A673 (cell line): Measurements from ENCODE around the gene STXBP4.

ENCODE experiments used
- CTCF ChIP-seq: fragments of 300-800, 200-600 bp; sonication (generic); conservative IDR thresholded peaks from 2 replicates; pipeline ENCODE4 v1.5.1; 2017; ENCODE audit warnings: low read depth, mild to moderate bottlenecking, antibody characterized with exemption, low read length, moderate library complexity, mixed read lengths
- EZH2 ChIP-seq: fragments of 200-600 bp; sonication (generic); IDR thresholded peaks from 2 replicates; pipeline ENCODE4 v1.6.1; 2017; ENCODE audit warnings: borderline replicate concordance, low read depth, mild to moderate bottlenecking, mixed read lengths, antibody characterized with exemption, low read length; ENCODE audit not compliant: poor library complexity, severe bottlenecking

GRCh38 chr17:54980375-54980774, 11.8 kb downstream of the STXBP4 start:
- TF ChIP-seq CTCF (no peak), EZH2 (no peak)
